HG02610 (cell line): ENCODE measurements around the gene CEP112.

ENCODE experiments used
- ATAC-seq: cut with Tn5 transposase; IDR thresholded peaks from one replicate; pipeline ENCODE4 v1.9.1; 2021; ENCODE audit warnings: mild to moderate bottlenecking, moderate library complexity; ENCODE audit not compliant: unreplicated experiment

The CEP112 gene

DNA sequence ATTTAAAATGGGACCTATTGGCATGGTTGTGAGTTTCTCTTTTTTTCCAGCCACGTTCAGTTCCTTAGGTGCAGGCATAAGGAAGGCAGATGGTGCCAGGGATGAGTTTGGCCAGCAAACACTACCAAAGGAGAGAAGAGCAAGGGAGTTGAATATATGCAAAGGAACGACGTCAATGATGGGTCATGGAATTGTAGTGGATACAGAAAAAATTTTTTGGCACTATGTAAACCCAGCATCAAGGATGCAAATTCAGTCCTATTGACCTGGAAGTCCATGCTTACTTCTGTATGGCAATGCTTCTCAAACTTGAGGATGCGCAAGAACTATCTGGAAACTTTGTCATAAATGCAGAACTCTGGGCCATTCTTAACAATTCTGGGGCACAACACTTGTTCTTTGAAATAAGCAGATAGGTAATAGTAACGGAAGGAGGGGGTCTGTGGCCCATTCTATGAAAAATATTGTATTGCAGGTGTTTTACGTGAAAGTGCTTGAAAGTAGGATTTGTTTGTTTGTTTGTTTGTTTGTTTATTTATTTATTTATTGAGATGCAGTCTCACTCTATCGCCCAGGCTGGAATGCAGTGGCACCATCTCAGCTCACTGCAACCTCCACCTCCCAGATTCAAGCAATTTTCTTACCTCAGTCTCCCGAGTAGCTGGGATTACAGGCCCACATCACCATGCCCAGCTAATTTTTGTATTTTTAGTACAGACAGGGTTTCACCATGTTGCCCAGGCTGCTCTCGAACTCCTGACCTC is 19.3 kb upstream of the CEP112 start:
- ATAC-seq, result no peak

GRCh38 chr17:66210208-66210574 is 18.3 kb upstream of the CEP112 start:
- ATAC-seq, result no peak

DNA sequence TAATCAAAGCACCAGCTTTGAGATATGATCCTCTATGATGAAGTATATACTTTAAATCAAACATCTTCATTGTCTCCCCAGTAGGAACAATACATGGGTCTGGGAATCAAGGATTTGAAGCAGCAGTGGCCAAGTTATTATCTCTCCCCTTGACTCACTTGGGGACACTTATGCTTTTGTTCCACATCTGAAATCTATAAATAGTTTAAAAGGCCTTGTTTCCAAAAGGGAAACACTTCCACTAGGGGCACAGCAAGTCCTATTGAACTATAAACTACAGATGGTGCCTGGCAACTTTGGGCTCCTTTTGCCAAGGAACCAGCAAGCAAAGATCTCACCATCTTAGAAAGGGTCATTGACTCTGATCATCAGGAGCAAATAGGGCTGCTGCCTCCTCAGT is 16.0 kb upstream of the CEP112 start:
- ATAC-seq, result no peak

GRCh38 chr17:66203274-66204015 is 11.5 kb upstream of the CEP112 start:
- no peak for ATAC-seq

DNA sequence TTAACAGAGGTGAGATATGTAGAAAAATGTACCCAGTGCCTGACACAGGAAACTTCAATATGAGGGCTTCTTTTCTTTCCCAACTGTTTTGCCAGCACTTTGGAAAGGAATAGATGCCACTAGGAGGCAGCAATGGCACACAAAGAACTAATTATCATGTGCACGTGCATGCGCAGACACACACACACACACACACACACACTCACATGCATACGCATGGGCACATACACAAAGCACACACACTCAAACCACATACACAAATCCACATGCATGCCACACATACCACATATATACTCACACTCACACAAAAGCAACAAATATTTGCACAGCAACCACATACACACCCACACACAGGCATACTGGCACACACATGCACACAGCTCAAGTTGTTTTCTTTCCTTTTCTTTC is 8.8 kb upstream of the CEP112 start:
- ATAC-seq, result no peak

DNA sequence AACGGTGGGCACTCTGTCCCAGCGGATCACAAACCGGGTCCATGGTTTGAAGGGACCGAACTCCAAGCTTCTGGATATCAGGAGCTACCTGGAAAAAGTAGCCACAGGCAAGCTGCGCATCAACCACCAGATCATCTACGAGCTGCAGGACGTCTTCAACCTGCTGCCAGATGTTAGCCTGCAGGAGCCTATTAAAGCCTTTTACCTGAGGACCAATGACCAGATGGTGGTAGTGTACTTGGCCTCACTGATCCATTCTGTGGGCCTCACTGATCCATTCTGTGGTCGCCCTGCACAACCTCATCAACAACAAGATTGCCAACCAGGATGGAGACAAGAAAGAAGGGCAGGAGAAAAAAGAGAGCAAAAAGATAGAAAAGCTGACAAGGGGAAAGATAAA is 6.3 kb upstream of the CEP112 start:
- no peak for ATAC-seq

GRCh38 chr17:66192378-66192687 is 400 bp upstream of the CEP112 start:
- ATAC-seq, result no peak

DNA sequence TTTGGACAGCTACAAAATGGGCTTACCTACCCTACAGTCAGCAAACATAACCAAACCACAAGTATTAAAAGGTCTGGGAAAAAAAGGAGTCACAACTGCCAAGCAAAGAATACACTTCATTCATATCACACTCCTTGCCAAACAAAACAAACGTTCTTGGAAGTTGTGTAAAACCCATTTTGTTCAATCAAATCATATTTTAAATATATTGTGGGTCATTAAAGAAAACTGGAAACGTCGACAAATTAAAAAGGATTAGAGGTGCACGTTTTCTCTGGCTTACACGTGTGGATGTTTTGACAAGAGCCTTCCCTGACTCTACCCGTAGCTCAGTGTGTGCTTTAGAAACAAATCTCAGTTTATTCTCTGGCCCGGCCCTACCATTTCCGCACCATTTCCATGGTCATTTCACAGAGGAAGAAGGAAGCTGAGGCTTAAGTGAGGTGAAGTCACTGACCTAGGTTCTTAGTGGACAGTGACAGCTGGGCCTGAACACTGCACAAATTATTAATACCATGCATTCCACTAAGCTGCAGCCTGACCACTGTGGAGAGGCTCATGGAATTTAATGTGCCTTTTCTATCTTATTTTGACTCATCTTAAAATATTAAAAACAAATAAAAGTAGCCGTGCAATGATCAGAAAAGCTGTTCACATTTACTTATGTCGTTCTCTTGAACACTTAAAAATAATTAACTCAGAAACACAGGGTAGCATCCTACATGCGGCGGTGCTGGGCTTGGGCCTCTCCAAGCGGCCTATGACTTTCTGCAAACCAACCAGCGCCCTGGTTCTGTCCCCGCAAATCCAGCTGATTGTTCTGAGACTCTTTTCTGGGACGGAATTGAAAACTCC is 968 bp downstream of the CEP112 start:
- no peak for ATAC-seq

GRCh38 chr17:66187718-66188117 is 4.2 kb downstream of the CEP112 start:
- no peak for ATAC-seq

GRCh38 chr17:66185862-66186261 is 6.1 kb downstream of the CEP112 start:
- ATAC-seq, result no peak

- no peak for ATAC-seq
These were observed 7.5 kb downstream of the CEP112 start for GRCh38 chr17:66184392-66184791.

DNA sequence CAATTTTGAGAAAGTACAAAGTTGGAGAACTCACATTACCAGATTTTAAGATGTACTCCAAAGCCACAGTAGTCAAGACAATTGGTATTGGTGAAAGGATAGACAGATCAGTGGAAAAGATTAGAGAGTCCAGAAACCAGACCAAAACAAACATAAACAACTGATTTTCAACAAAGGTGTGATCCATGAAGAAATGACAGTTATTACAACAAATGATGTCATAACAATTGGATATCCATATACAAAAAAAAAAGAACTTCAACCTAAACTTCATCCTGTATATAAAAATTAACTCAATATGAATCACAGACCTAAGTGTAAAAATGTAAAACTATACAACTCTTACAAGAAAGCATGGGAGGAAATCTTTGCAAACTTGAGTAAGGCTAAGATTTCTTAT is 8.4 kb downstream of the CEP112 start:
- no peak for ATAC-seq

- no peak for ATAC-seq
These were observed 13.3 kb downstream of the CEP112 start for GRCh38 chr17:66178642-66179041.

DNA sequence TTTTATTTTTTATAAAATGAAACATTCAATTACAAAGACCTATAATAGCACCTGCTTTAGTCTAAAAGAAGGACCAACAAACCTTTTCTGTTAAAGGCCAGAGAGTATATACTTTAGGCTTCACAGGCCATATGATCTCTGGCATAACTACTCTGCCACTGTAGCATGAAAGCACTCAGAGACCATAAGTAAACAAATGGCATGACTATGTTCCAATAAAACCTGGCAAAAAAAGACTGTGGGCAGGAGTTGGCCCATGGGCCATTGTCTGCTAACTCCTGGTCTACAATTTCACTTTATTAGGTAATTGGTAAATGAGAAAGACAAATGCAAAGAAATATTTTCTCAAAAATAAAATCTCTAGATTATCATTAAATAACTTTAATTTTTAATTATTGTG is 14.9 kb downstream of the CEP112 start:
- no peak for ATAC-seq

DNA sequence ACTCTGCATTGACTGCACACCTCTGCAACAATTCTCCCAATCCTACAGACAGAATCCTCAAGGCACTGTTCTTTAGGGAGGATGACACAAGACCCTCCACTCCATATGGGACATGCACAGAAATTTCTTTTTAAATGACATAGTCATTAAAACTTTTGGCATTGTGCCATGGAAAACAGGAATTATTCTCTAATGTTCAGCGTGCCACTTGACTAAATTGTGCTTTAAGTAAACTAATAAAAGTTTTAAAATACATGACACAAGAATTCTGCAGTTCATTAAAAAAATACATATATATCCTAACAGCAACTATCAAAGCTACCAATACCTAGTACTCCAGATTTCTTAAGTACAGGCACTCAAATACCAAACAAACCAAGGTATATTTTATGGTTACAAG is 16.0 kb downstream of the CEP112 start:
- no peak for ATAC-seq

DNA sequence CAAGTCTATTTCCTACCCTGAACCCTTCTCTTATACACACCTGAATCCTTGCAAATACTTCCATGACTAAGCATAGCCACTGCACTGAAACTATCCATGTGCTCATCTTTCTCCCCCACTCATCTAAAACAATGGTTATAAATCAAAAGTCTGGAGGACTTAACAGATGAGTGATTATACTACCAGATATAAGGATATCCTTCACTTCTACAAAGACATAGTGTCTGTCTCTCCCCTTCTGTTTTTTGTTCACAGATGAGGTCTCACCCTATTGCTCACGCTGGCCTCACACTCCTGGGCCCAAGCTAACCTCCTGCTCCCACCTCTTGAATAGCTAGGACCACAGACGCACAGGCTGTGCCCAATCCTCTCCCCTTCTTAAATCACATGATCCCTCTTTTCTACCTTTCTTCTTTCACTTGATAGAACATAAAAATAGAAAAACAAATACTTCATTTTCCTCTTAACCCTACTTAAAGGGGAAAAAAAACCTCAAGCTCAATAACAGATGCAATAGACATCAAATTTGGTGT is 19.2 kb downstream of the CEP112 start:
- no peak for ATAC-seq

GRCh38 chr17:66172144-66172543 is 19.8 kb downstream of the CEP112 start:
- ATAC-seq, result no peak

GRCh38 chr17:66171692-66172091 is 20.2 kb downstream of the CEP112 start:
- ATAC-seq, result no peak

DNA sequence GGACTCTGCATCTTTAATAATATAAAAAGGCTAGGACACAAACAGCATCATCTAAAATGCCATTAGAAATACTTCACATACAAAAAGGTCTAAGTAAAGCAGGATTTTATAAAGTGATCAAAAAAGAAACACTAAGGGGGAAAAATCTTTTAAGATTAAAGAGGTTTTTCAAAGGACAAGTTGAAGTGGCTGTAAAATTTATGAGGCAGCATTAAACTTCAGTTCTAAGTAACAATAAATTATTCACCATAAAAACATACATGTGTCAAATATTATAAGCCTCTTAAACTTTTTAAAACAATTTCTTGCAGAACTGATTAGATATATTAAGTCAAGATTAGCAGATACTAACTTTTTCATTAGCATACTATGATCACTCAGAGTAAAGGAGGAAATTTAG is 20.8 kb downstream of the CEP112 start:
- no peak for ATAC-seq

- no peak for ATAC-seq
These were observed 22.1 kb downstream of the CEP112 start for GRCh38 chr17:66169839-66170238.

- ATAC-seq, result no peak
These were observed 24.6 kb downstream of the CEP112 start for GRCh38 chr17:66167189-66167815.
